Muscle of arm (tissue), 12 donors: ENCODE results near the gene NDRG2. TPM values are rescaled to one million over a fixed set of nuclear protein-coding genes. Genes with fewer than 3 reads are reported as not detected.

ENCODE experiments used
- DNase-seq: peaks from one replicate; pipeline ENCODE4 v3.0.0-alpha.2; 2013
- polyA plus RNA-seq, 12 donors: library from polyadenylated mRNA; unstranded; fragments of 120-200 nt; gene quantifications; one replicate each; pipeline ENCODE4 v1.2.1, GENCODE V29; 2013; ENCODE audit not compliant: insufficient read length in 12 of 12

The NDRG2 gene
- polyA plus RNA-seq, 12 donors, result 110 to 226 (median 185) TPM; not detected in 1

DNA sequence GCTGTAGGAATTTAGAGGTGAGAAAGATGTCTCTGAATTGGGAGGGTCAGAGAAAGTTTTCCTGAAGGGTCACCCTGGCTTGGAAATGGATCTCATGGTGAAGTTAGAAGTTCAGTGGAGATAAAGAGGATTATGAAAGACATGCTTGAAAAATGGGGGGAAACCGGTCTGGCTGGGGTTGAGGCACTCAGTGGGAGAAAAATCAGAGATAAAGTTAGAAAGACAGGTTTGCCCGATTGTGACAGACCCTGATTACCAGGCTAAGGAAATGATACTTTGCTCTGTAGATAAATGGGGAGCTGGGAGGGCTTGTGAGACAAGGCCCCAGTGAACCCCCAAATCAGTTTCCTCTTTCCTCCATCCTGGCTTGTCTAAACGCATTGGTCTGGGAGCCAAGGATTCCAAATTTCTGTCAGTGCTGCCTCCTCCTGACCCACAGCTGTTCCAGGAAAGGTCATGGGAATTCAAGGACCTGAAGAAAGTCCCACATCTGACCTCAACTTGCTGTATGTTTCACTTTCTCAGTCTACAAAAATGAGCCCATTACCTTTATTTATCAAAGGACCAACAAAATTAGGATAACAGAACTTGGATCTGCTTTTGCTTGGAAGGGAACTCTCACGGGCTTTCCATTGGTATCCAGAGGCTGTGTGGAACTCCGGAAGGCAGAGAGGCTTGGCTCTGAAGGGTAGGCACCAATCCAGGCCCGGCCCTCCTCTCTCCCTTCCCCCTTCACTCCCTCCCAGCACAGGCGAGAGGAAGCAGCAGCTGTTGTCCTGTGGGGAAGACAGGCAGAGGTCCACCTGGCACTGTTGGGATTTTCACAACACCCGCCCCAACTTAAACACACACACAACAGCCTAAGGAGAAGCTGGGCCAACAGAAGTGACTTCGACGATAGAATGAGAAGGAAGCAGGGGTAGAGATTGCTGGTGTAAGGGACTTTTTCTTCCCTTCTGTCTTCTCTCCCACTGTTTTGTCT lies 13.9 kb upstream of the NDRG2 start:
- DNase-seq, result peak; percentile 92

DNA sequence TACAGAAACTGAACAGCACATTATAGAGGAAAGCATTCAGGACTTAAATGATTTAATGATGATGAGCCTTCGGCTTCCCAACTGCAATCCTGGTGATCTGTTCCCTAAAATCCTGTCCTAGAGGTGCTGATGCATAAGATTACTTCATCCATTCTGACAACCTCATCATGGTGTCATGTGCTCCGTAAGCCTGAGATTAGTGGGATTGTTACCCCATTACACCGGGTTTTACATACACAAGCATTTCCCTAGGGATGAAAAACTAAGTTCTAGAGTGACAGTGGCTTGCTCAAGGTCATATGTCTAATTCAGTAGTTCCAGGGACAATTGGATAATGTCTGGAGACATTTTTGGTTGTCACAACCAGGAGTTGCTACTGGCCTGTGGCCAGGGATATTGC lies 12.3 kb upstream of the NDRG2 start:
- no peak for DNase-seq

DNA sequence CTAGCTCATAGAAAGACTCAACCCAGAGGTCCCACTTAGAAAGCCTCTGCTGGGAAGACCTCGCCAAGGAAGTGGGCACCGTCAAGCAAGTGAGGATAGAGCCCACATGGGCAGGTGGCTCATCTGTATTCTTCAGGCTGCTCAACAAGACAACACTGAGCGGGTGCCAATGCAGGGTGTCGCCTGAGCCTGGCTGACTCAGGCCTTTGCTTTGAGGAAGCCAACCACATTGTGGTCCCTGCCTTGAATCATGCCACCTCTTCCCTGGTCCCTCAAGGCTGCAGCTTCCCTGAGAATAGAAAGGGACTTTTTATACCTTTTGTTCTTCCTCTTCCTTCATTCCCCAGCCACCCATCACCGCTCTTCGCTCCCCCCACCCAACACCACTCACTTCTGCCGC lies 11.9 kb upstream of the NDRG2 start:
- no peak for DNase-seq

DNA sequence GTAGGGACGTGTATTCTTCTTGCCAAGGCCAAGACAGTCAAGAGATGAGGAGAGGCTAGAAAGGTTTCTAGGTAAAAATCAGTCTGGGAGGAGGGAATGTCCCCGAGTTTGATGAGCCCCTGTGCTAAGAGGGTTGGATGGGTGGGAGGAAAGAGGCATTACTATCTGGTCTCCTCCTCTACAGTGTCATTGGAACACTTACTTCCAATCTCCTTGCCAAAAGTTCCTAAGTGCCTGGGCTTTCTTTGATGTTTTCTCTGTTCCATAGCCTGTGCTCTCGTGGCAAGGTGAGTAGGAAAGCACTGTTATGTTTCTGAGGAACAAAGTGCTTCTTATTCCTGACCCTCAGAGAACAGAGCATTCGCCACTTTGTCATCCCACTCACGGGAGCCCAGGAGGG lies 9.8 kb upstream of the NDRG2 start, which contains the start of gene RNASE13:
RNASE13 (minus strand) TSS at position 101 of the 400 bp plus-strand sequence. CDS start 519 bp downstream, outside the sequence.
- DNase-seq, result no peak

DNA sequence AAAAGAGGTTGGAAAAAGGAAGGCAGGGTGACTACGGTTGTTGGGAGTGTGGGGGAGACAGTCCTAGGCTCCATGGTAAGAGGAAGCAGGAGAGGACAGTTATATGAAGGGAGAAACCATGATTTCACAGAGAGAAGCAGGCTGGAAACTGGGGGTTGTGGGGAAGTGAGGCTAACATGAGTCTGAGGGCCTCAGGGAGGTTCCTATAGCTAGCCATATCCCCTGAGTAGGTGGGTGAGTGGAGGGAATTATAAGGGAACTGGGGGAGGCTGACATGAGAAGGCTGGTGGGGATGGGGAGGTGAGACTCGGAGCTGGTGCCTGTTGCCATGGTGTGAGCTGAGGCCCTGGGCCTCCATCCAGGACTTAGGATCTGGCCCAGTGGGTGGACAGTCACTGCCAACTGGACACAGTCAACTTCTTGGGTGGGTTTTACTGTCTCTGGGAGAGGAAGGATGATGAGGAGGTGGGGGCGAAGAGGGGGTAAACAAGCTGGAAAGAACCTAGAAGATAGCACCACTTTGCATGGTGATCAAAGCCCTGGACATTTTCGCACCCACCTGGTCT lies 8.4 kb upstream of the NDRG2 start:
- no peak for DNase-seq

DNA sequence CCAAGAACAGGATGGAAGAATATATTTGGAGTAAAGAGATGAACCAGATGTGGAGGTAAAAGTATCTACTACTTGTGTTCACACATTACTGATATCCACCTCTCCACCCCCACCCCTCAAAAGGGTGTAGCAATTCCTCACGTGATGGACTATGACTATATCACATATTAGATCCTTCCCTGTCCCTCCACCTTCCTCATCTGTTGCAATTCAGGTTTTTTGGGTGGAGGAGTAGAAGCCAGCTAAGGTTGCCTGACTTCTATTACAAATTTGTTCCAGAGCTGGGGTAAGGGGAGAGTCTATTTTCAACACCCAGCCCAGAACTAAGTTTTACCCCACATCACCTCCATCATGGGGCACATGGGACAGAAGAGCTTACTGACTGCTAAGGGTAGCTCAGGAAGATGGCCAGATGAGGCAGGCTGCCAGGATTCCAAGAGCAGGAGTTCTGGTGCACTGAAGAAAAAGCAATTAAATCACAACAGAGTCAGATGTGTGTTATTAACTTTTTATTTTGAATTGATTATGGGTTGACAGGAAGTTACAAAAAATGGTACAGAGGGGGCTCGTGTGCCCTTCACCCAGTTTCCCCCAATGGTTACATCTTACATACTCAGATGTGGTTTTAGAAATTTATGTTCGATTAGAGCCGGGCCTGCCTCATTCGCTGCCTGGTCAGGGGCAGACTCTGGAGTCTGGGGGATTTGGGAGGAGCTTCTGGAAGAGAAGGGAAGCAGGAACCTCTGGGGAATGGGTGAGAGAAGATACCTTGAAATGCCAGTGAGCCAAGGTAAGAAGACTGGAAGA lies 7.7 kb upstream of the NDRG2 start:
- DNase-seq, result no peak

DNA sequence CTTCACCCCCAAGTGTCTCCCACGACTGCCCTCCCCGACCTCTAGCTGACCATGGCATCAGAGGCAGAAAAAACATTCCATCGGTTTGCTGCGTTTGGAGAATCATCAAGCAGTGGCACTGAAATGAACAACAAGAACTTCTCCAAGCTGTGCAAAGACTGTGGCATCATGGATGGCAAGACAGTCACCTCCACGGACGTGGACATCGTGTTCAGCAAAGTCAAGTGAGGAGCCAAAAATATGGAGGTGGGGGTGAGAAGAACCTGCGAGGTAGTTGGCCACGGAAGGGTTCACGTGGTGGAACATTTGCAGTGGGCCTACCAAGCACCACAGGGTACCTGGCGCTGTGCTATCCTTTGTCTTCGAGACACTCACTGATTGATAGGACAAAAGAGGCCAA lies 5.7 kb upstream of the NDRG2 start:
- no peak for DNase-seq

DNA sequence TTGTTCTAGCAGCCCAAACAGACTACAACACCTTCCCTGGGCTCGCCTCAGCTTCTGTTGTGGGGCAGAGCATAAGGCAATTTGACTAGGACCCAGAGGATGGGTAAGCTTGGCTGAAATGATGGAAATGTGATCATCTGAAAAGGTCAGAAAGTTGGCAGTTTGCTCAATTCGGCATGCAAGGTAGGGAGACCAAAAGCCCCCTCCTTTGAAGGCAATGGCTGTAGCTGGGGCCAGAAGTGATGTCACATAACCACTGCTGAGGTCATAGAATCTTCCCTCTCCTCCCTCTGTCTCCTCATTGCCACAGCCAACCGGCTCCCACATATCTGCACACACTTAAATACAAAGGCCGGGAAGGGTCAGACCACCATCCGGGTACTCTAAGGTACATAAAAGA lies 5.1 kb upstream of the NDRG2 start, which contains the start of gene TPPP2:
TPPP2 (plus strand) TSS at position 301 of the 400 bp plus-strand sequence. CDS start 365 bp downstream, outside the sequence.
- DNase-seq, result no peak

DNA sequence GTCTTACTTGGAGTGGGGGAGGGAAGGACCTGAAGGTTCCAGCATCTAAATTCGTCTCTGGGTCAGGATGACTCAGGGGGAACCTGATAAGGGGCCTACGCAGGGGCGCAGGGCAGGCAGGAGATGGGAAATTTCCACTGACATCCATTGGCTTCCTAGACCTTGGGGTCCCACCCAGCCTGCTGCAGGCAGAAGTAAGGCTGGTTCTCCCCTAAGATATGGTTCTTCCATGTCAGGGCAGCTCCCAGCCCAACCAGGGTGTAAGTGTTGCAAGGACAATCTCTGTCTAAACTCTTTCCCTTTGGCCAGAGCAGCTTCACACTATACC lies 2.1 kb upstream of the NDRG2 start:
- no peak for DNase-seq

DNA sequence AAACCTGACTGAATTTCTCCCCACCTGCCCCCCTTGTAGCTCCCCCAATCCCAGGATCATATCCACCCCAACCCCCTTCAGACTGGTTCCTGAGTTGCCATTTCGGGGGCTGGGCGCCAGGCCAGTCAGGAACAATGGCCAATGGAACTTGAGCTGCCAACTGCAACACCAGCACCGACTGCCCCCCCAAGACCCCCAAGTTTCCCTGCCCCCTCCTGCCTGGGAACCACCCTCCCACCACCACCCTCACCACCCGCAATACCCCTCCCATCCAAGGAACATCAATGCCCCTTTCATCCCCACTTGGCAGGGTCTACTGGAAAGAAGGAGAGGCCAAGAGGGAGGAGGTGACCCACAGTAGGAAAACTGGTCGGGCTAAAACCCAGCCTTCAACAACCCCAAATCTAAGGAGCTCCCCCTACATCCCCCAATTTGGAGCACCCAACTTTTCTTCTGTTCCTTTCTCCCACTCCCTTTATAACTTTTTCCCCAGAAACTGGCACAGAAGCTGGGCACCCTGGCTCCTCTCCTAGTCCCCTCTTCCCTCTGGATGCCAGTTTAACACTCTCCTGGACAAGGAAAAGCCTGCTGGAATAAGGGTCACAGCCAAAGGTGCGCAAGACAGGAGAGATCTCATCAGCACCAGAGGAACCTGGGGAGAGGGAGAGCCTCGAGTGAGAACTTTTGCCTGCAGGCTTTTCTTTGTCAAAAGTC lies 1.6 kb upstream of the NDRG2 start:
- DNase-seq, result no peak

DNA sequence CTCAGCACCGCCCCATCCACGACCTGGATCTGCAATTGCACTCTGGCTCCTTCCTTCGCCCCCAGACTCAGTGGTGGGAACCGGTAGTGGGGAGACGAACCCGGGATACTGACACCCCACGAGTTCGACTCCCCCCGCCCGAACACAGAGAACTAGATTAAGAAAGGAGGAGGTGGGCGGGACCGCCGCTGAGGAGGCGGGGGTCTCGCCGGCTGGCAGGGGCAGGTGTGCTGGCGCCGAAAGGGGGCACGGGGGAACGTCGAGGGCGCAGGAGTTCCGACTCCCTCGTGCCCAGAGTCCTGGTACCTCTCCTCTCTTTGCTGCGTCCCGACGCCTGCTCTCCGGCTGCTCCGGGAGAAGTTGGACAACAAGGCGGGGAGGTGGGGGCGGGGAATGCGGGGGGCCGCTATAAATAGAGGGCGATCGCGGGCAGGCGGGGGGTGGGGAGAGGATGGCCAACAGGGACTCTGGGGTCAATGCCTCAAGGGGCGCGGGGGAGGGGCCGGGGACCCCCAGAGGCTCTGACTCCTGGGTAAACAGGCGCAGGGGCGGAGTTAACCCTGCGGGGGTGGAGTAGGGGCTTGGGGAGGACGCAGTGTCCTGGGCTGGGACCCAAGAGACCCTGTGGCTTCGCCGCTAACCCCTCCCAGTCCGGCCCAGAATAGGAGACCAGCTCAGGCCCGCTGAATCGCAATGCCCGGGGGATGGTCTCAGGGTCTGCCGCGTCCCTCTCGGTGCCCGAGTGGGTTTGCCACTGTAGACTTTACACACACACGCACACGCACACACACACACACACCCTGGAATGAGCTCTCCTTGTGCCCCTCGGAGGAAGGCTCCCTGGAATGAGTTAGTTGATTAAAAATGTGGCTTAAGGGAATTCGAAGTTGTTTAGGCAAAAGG lies 761 bp upstream of the NDRG2 start:
- DNase-seq, result no peak

DNA sequence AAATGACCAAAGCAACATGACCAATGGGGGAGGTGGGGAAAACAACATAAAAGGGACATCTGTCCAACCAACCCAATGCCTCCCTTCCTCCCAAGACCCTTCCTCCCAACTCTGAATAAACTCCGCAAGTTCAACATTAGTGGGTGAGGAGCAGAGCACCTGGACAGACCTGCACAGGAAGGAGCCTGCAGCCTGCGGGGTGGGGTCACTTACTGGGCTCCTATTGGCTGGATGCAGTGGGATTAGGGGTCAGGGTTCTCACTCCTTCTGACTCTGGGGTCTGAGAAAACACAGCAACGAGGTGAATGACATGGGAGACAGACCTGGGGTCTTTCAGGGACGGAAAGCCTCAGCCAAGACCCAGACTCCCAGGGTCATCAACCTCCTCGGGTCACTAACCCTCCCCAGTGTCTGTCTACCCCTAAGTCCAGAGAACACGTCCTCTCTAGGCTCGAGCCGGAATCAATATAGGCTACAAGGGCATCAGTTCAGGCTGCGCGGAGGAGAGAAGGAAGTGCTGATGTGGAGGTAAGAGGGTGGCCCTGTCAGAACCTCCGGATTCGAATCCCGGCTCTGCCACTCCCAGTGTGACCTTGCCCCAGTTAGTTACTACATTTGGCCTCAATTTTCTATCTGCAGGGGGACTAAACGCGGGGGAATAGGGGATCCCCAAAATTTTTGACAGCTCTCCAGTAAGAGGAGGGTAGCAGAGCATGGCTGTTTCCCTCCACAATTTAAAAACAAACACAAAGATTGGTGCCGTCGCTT lies 860 bp downstream of the NDRG2 start:
- DNase-seq, result no peak

DNA sequence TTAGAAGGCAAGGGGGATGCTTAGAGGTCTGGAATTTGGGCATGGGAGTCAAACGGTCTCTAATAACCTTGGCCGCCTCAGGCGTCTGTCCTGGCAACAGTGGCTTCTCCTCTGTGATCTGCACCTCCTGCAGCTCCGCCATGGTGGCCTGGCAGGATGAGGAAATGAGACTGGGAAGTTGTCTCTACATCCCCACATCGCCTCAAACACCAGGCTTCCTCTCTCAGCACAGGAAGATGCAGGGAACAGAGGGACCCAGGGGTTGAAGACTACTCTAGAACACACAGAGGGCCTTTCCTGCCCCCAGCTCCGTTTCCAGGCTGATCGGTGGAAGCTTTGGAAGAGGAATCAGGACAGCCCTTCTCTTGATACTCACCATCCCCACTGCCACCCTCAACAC lies 1.7 kb downstream of the NDRG2 start:
- no peak for DNase-seq

DNA sequence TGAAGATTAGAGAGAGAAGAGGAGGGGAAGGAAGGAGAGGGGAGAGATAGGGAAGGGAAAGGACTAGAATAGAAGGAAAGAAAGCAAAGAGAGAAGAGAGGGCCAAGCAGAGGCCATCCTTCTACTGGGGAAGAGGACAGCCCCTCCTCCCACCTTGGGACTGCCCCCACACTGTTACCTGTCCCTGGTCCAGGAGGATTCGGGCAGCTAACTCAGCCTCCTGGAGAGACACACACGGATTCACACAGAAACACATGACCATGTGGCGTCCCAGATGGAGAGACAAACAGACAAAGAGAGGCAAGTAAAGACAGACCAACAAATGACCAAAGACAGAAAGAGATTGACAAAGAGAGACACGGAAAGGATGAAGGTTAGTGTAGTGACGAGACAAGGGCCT lies 2.2 kb downstream of the NDRG2 start:
- no peak for DNase-seq

DNA sequence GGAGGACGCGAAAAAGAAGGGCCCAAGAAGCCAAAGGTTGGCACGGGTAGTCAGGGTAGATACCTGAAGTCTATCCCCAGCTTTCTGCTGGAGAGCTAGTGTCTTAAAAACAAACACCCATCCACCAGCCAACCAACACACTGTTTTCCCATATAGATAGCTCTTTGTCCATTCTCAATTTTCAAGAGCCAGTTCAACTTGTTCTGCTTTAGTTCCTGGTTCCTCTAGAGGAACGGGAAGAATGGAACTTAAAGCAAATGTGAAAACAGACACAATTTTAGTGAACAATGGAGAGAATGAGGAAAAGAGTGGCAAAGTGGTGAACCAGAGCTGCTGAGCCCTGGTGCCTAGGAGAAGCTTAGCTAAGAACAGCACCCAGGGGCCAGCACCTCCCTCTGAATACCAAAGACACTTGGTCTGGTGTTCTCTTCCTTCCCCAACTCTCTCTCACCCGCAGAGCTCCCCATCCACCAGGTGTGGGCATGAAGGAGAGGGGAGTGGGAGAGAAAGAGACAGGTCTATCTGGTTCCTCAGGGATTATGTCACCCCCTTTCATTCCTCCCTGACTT lies 3.8 kb downstream of the NDRG2 start:
- DNase-seq, result no peak

DNA sequence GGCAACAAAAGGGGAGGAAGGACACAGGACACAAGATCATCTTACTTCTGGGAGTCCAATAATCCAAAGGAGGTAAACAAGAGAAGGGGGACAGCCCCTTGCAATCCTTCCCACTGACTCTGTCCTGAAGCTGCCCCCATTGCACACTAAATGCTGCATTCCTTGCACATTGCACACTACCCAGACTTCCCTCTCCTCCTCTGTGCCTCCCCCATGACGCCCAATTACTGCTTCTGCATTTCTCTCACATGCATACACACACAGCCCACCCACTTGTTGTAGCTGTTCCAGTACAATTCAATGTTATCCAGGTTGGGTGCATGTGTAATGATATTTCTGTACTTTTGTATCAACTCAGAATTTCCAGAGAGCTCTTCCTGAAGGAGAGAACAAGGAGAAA lies 5.5 kb downstream of the NDRG2 start:
- DNase-seq, result no peak

DNA sequence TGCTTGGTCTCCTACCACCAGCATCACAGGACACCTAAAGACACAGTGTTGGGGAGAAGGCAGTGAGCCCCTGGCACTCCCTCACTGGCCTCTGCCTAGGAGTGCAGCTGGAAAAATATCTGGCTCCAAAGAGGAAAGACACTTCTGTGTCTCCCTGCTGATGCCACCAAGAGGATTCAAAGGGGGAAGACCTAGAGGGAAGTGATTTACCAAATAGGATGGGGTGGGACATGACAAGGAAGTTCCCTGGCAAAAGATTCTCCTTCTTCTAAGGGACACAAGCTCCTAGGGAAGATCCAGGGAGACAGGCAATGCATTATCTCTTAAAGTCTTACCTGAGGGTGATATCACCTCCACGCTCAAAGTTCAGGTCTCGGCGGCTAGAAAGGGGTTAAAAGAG lies 6.1 kb downstream of the NDRG2 start:
- no peak for DNase-seq

DNA sequence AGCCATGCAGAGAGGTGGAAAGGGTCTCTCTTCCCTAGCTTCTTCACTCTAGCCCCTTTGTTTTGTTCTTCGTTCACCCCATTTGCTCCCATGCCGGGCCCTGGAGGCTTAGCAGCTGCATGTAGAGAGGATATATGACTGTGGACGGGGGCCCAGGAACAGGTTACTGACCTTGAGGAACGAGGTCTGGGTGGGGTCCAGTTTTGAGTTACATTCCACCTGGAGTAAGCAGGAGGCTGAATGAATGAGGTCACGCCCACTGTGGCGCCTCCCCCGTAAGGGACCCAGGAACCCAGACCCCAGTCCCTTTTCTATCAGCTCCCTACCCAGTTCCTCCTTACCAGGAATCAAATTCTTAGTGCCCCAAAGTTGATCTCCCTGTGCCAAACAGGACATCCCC lies 6.6 kb downstream of the NDRG2 start:
- no peak for DNase-seq

DNA sequence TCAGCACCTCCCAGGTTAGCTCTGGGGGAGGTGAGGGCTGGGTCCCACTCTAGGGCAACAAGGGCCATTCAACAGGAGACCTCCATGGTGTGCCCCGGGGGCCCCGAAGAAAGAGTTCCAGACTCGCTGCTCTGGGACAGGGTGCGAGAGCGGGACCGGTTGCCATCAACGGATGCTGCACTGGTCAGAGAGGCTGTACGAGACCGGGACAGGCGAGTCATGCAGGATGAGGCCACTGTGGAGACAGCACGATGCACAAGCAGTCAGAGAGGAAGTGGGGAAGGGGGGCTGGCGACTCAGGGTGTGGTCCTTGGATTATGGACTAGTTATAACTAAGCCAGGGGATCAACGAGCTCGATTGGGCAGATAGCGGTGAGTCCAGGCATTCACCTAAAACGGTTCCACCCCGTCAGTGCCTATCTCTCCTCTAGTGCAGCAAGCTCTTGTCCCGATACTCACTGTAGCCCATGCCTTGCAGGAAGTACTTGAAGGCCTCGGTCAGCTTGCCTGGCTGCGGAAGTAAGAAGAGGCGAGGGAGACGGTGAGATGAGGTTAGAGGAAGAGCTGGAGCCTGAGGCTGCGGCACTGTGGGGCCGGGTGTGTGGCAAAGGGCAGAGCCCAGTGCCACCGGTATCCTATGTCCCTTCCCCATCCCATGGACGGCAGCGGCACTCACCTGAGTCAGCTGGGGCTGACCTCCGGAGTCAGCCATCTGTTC lies 7.2 kb downstream of the NDRG2 start:
- DNase-seq, result no peak
